HG03565 (cell line): ENCODE measurements around the gene CKAP2L.
"Not testable (repeated sequence)": the region's sequence is repeated elsewhere in the genome, so short reads cannot be mapped to it uniquely, and the experiment has no call there.

Experiments used
- ATAC-seq: cut with Tn5 transposase; IDR thresholded peaks from one replicate; pipeline ENCODE4 v1.9.1; 2021; ENCODE audit warnings: mild to moderate bottlenecking, moderate library complexity; ENCODE audit not compliant: unreplicated experiment

The CKAP2L gene

GRCh38 chr2:112728029-112728362 is 36.4 kb downstream of the CKAP2L start:
- no peak for ATAC-seq

- ATAC-seq: no peak
Observed at GRCh38 chr2:112727276-112728028, 37.0 kb downstream of the CKAP2L start.

- peak; percentile 69 for ATAC-seq
Observed at GRCh38 chr2:112726487-112727190, 37.8 kb downstream of the CKAP2L start.

- ATAC-seq: peak; percentile 53
Observed at GRCh38 chr2:112725545-112726457, 38.6 kb downstream of the CKAP2L start.

- no peak for ATAC-seq
Observed at GRCh38 chr2:112724591-112725525, 39.6 kb downstream of the CKAP2L start.

GRCh38 chr2:112723995-112724394 is 40.4 kb downstream of the CKAP2L start:
- ATAC-seq: no peak

- no peak for ATAC-seq
Observed at GRCh38 chr2:112723547-112723940, 40.9 kb downstream of the CKAP2L start.

- ATAC-seq: no peak
Observed at GRCh38 chr2:112722816-112723546, 41.4 kb downstream of the CKAP2L start.

GRCh38 chr2:112721819-112722522 is 42.4 kb downstream of the CKAP2L start:
- ATAC-seq: no peak

GRCh38 chr2:112720785-112721184 is 43.6 kb downstream of the CKAP2L start, which contains the start of gene NT5DC4:
Gene NT5DC4 (plus strand): TSS chr2:112721020. CDS start chr2:112721080, 60 bp downstream.
- ATAC-seq: no peak

GRCh38 chr2:112718863-112719370 is 45.5 kb downstream of the CKAP2L start:
- ATAC-seq: no peak

GRCh38 chr2:112716826-112717352 is 47.5 kb downstream of the CKAP2L start:
- not testable (repeated sequence) for ATAC-seq

- not testable (repeated sequence) for ATAC-seq
Observed at GRCh38 chr2:112716094-112716493, 48.3 kb downstream of the CKAP2L start.

GRCh38 chr2:112714836-112715631 is 49.4 kb downstream of the CKAP2L start:
- no peak for ATAC-seq

GRCh38 chr2:112714331-112714730 is 50.1 kb downstream of the CKAP2L start:
- no peak for ATAC-seq

GRCh38 chr2:112713926-112714325 is 50.5 kb downstream of the CKAP2L start:
- ATAC-seq: no peak

GRCh38 chr2:112713585-112713925 is 50.9 kb downstream of the CKAP2L start:
- no peak for ATAC-seq
